ENCODE measurements around the gene TNXB. TPM values are rescaled to one million over a fixed set of nuclear protein-coding genes. Genes with fewer than 3 reads are reported as not detected.
"Not testable (repeated sequence)": the region's sequence is repeated elsewhere in the genome, so short reads cannot be mapped to it uniquely, and the experiment has no call there.

Gene TNXB
- total and polyA plus RNA-seq, 5 experiments from 2014 or later: 0.13 to 17.8 (median 14.5) TPM; not detected in 2

- ATAC-seq (peak in 1 of 2 donors; percentile 24), DNase-seq (peak in 4 of 10 donors; percentile 33 to 66 (median 42))
- POLR2A ChIA-PET: interaction anchor here (1.2 to 1.9 kb wide), 8 partner anchors 15 to 179 kb away, joined by 3 to 21 read pairs (median 6); partner anchors contain the start of genes ATF6B, DXO, FKBPL and GPSM3
- Mint-ChIP-seq H3K4me1 (peaks cover 45 to 76% (median 66%) of the 10 kb centered on the region in 4 donors), H3K36me3 (peaks cover 0 to 11% (median 0%) of the 10 kb centered on the region in 3 donors), H3K9me3 (no peaks in the 10 kb centered on the region), H3K4me3 (peak overlapping the region; percentile 81 to 100 (median 91)), H3K27me3 (peaks cover 0 to 31% (median 4%) of the 10 kb centered on the region in 5 donors), H3K27ac (peak overlapping the region; percentile 38 to 98 (median 92))
Measured at GRCh38 chr6:32151181-32151862, 42.2 kb upstream of the TNXB start.

GRCh38 chr6:32149932-32150870 lies 41.1 kb upstream of the TNXB start:
- peak overlapping the region; percentile 81 to 100 (median 91) for H3K4me3 Mint-ChIP-seq
- DNase-seq (peak in 2 of 10 donors; percentile 14 to 59), ATAC-seq (no peak)
- peak overlapping the region in 9 of 10 donors; percentile 50 to 95 (median 84) for H3K27ac Mint-ChIP-seq
- H3K36me3 Mint-ChIP-seq: peaks cover 0 to 5% (median 0%) of the 10 kb centered on the region in 3 donors
- peaks cover 0 to 34% (median 4%) of the 10 kb centered on the region in 5 donors for H3K27me3 Mint-ChIP-seq
- peaks cover 43 to 70% (median 59%) of the 10 kb centered on the region in 4 donors for H3K4me1 Mint-ChIP-seq
- H3K9me3 Mint-ChIP-seq: no peaks in the 10 kb centered on the region
- POLR2A ChIA-PET: interaction anchor here (1.0 to 1.6 kb wide), 5 partner anchors 14 to 178 kb away, joined by 3 to 7 read pairs (median 3); partner anchors contain the start of genes AGPAT1, DXO and GPSM3

GRCh38 chr6:32149092-32149755 lies 40.1 kb upstream of the TNXB start:
- no peaks in the 10 kb centered on the region for H3K9me3 Mint-ChIP-seq
- ATAC-seq (peak; percentile 1 to 20), DNase-seq (peak in 1 of 10 donors; percentile 58)
- POLR2A ChIA-PET: interaction anchor here (0.8 to 1.6 kb wide), 5 partner anchors 14 to 46 kb away, joined by 3 to 7 read pairs (median 4); partner anchors contain the start of genes AGPAT1, FKBPL and GPSM3
- peak overlapping the region; percentile 38 to 95 (median 90) for H3K27ac Mint-ChIP-seq
- peak overlapping the region; percentile 81 to 94 (median 86) for H3K4me3 Mint-ChIP-seq
- H3K4me1 Mint-ChIP-seq: peaks cover 37 to 60% (median 52%) of the 10 kb centered on the region in 4 donors
- H3K27me3 Mint-ChIP-seq: peaks cover 0 to 34% (median 4%) of the 10 kb centered on the region in 5 donors
- H3K36me3 Mint-ChIP-seq: peaks cover 0 to 5% (median 0%) of the 10 kb centered on the region in 3 donors

GRCh38 chr6:32148289-32149091 lies 39.4 kb upstream of the TNXB start:
- peak; percentile 66 to 71 for ATAC-seq
- Mint-ChIP-seq H3K4me3 (peak overlapping the region; percentile 81 to 94 (median 86)), H3K36me3 (peaks cover 0 to 5% (median 0%) of the 10 kb centered on the region in 3 donors), H3K9me3 (no peaks in the 10 kb centered on the region), H3K27ac (peak overlapping the region; percentile 38 to 95 (median 90)), H3K27me3 (peaks cover 0 to 34% (median 4%) of the 10 kb centered on the region in 5 donors), H3K4me1 (peaks cover 33 to 53% (median 47%) of the 10 kb centered on the region in 4 donors)
- POLR2A ChIA-PET: interaction anchor here (0.6 to 1.6 kb wide), 8 partner anchors 13 to 1153 kb away, joined by 3 to 7 read pairs (median 4); partner anchors contain the start of genes AGPAT1, ATF6B, FKBPL and GPSM3
- DNase-seq: peak; percentile 55 to 84 (median 72)

- H3K27me3 Mint-ChIP-seq: peaks cover 0 to 34% (median 4%) of the 10 kb centered on the region in 5 donors
- H3K36me3 Mint-ChIP-seq: peaks cover 0 to 5% (median 0%) of the 10 kb centered on the region in 3 donors
- DNase-seq (peak in 1 of 10 donors; percentile 23), ATAC-seq (no peak)
- POLR2A ChIA-PET: interaction anchor here (0.6 to 1.5 kb wide), 5 partner anchors 12 to 1153 kb away, joined by 3 to 4 read pairs (median 3); partner anchors contain the start of gene ATF6B
- H3K4me1 Mint-ChIP-seq: peaks cover 28 to 43% (median 39%) of the 10 kb centered on the region in 4 donors
- H3K9me3 Mint-ChIP-seq: no peaks in the 10 kb centered on the region
- peak overlapping the region in 3 of 10 donors; percentile 5 to 91 (median 63) for H3K27ac Mint-ChIP-seq
- no peak overlapping the region for H3K4me3 Mint-ChIP-seq
Measured at GRCh38 chr6:32147401-32148132, 38.4 kb upstream of the TNXB start.

GRCh38 chr6:32146687-32147086 lies 37.5 kb upstream of the TNXB start:
- Mint-ChIP-seq H3K36me3 (peaks cover 0 to 5% (median 0%) of the 10 kb centered on the region in 3 donors), H3K4me3 (peak overlapping the region in 1 of 10 donors; percentile 11), H3K4me1 (peaks cover 25 to 35% (median 32%) of the 10 kb centered on the region in 4 donors), H3K27ac (peak overlapping the region in 3 of 10 donors; percentile 1 to 26 (median 6)), H3K27me3 (peaks cover 0 to 38% (median 8%) of the 10 kb centered on the region in 5 donors), H3K9me3 (no peaks in the 10 kb centered on the region)
- no peak for ATAC-seq
- POLR2A ChIA-PET: interaction anchor here (0.8 kb wide), 1 partner anchor 16 kb away, joined by 3 read pairs; the partner anchor contains the start of gene FKBPL
- no peak for DNase-seq

- Mint-ChIP-seq H3K27ac (peak overlapping the region in 1 of 10 donors; percentile 1), H3K4me3 (no peak overlapping the region), H3K9me3 (no peaks in the 10 kb centered on the region), H3K36me3 (peaks cover 0 to 5% (median 0%) of the 10 kb centered on the region in 3 donors), H3K27me3 (peaks cover 0 to 39% (median 9%) of the 10 kb centered on the region in 5 donors), H3K4me1 (peaks cover 24 to 31% (median 30%) of the 10 kb centered on the region in 4 donors)
- POLR2A ChIA-PET: interaction anchor here (0.8 kb wide), 1 partner anchor 16 kb away, joined by 3 read pairs; the partner anchor contains the start of gene FKBPL
- no peak for DNase-seq
- no peak for ATAC-seq
Measured at GRCh38 chr6:32146287-32146686, 37.1 kb upstream of the TNXB start.

GRCh38 chr6:32144238-32144637 lies 35.1 kb upstream of the TNXB start:
- H3K27ac Mint-ChIP-seq, ATAC-seq, H3K9me3 Mint-ChIP-seq, POLR2A ChIA-PET, H3K36me3 Mint-ChIP-seq, DNase-seq, H3K4me3 Mint-ChIP-seq: not testable (repeated sequence)
- Mint-ChIP-seq H3K27me3 (peaks cover 0 to 29% (median 5%) of the 10 kb centered on the region in 5 donors), H3K4me1 (peaks cover 12 to 19% (median 15%) of the 10 kb centered on the region in 4 donors)

GRCh38 chr6:32140420-32141046 lies 31.4 kb upstream of the TNXB start:
- Mint-ChIP-seq H3K4me1 (peaks cover 0 to 2% (median 0%) of the 10 kb centered on the region in 4 donors), H3K9me3 (no peaks in the 10 kb centered on the region), H3K27me3 (peaks cover 0 to 8% (median 5%) of the 10 kb centered on the region in 5 donors), H3K4me3 (no peak overlapping the region), H3K27ac (no peak overlapping the region), H3K36me3 (no peaks in the 10 kb centered on the region)
- POLR2A ChIA-PET: interaction anchor here (0.6 to 2.0 kb wide), 2 partner anchors 10 to 1515 kb away, joined by 4 read pairs; partner anchors contain the start of gene FKBPL
- DNase-seq: peak in 1 of 10 donors; percentile 2
- no peak for ATAC-seq

GRCh38 chr6:32139590-32139989 lies 30.5 kb upstream of the TNXB start:
- ATAC-seq (no peak), DNase-seq (no peak)
- H3K4me3 Mint-ChIP-seq: no peak overlapping the region
- no peaks in the 10 kb centered on the region for H3K9me3 Mint-ChIP-seq
- no peaks in the 10 kb centered on the region for H3K36me3 Mint-ChIP-seq
- H3K27me3 Mint-ChIP-seq: peaks cover 0 to 8% (median 5%) of the 10 kb centered on the region in 5 donors
- POLR2A ChIA-PET: interaction anchor here (2.0 kb wide), 1 partner anchor 10 kb away, joined by 4 read pairs; the partner anchor contains the start of gene FKBPL
- H3K4me1 Mint-ChIP-seq: peaks cover 0 to 2% (median 0%) of the 10 kb centered on the region in 4 donors
- no peak overlapping the region for H3K27ac Mint-ChIP-seq

All from naive thymus-derived CD8-positive, alpha-beta T cell (primary cell).